ENCODE results near the gene NEK11. TPM values are rescaled to one million over a fixed set of nuclear protein-coding genes. Genes with fewer than 3 reads are reported as not detected.

Gene NEK11
- total RNA-seq, 1 donor from 2014 or later: 1.3 TPM

DNA sequence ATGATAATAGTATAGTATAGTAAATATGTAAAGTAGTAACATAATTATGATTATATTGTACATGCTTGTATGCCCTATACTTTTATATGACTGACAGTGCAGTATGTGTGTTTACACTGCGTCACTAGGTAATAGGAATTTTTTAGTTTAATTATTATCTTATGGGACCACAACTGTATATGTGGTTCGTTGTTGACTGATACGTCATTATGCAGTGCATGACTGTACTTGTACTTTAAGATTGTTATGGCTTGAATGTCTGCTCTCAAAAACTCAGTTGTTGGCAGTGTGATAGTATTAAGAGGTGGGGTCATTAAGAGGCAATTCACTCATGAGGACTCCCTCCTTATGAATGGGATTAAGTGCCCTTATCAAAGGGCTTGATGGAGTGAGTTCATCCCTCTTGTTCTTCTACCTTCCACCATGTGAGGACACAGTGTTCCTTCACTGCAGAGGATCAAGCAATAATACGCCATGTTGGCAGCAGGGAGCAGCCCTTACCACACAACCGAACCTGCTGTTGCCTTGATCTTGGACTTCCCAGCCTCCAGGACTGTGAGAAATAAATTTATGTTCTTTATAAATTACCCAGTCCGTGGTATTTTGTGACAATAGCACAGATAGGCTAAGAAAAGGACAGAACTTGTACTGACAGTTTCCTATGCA lies 152.2 kb downstream of the NEK11 start:
- no peak for TF ChIP-seq CTCF (IDR thresholded peaks at IDR 0.05; ENCODE audit: borderline replicate concordance)
- Histone ChIP-seq H3K36me3 (no peaks in the 10 kb centered on the region), H3K27me3 (ENCODE audit: low read depth) (no peaks in the 10 kb centered on the region), H3K9me3 (replicated peaks) (peaks cover 27% of the 10 kb centered on the region), H3K27ac (replicated peaks) (no peak overlapping the region), H3K4me1 (no peaks in the 10 kb centered on the region), H3K4me3 (no peak overlapping the region)
- DNase-seq: no peak
- intact Hi-C loops (cut with micrococcal nuclease): no loop called here

- Histone ChIP-seq H3K4me3 (no peak overlapping the region), H3K4me1 (no peaks in the 10 kb centered on the region)
These were observed 166.0 kb downstream of the NEK11 start for GRCh38 chr3:131192701-131193100.

DNA sequence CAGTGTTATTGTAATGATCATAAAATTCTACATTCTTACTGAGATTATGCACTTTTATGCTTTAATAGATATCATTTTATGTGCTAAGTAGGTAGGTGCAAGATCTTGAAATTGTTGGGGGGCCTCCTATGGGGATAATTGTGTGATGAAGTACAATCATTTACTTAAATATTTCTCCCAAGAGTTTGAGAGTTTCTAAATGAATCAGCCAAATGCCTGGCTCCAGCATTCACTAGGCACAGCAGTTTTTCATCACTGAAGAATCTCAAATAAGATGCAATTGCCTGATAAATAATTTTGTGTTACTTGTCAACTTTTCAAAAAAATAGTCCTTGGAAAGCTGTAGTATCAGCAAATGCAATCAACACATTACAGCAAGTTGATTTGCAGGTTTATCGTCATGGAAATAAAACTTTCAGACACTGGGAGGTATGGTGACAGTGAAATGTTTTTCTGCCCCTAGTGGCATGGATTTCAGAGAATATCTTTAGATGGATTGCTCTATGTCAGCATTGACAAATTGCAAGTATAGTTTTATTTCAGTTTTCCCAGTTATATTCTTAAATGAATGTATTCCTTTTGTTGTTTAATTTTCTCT lies 167.1 kb downstream of the NEK11 start:
- intact Hi-C loops (cut with micrococcal nuclease): no loop called here
- Histone ChIP-seq H3K9me3 (replicated peaks) (no peaks in the 10 kb centered on the region), H3K36me3 (no peaks in the 10 kb centered on the region), H3K4me3 (no peak overlapping the region), H3K27ac (replicated peaks) (no peak overlapping the region), H3K27me3 (ENCODE audit: low read depth) (no peaks in the 10 kb centered on the region), H3K4me1 (no peaks in the 10 kb centered on the region)
- no peak for TF ChIP-seq CTCF (IDR thresholded peaks at IDR 0.05; ENCODE audit: borderline replicate concordance)
- DNase-seq: no peak

More at GRCh38 chr3:131192701-131193100, 166.0 kb downstream of the NEK11 start:
- Histone ChIP-seq H3K27ac (replicated peaks) (no peak overlapping the region), H3K27me3 (ENCODE audit: low read depth) (no peaks in the 10 kb centered on the region), H3K9me3 (replicated peaks) (no peaks in the 10 kb centered on the region), H3K36me3 (no peaks in the 10 kb centered on the region)
- DNase-seq: no peak
- TF ChIP-seq CTCF (IDR thresholded peaks at IDR 0.05; ENCODE audit: borderline replicate concordance): no peak
- intact Hi-C loops (cut with micrococcal nuclease): no loop called here

- intact Hi-C loops (cut with micrococcal nuclease): no loop called here
- H3K4me3 ChIP-seq: no peak overlapping the region
- no peak for TF ChIP-seq CTCF (IDR thresholded peaks at IDR 0.05; ENCODE audit: borderline replicate concordance)
- no peaks in the 10 kb centered on the region for H3K27me3 ChIP-seq (ENCODE audit: low read depth)
- H3K27ac ChIP-seq (replicated peaks): no peak overlapping the region
- DNase-seq: no peak
- no peaks in the 10 kb centered on the region for H3K36me3 ChIP-seq
- no peaks in the 10 kb centered on the region for H3K4me1 ChIP-seq
- no peaks in the 10 kb centered on the region for H3K9me3 ChIP-seq (replicated peaks)
These were observed 168.1 kb downstream of the NEK11 start for GRCh38 chr3:131194816-131195215.

- intact Hi-C loops (cut with micrococcal nuclease): no loop called here
- Histone ChIP-seq H3K4me1 (no peaks in the 10 kb centered on the region), H3K27me3 (ENCODE audit: low read depth) (no peaks in the 10 kb centered on the region), H3K27ac (replicated peaks) (no peak overlapping the region), H3K36me3 (no peaks in the 10 kb centered on the region), H3K9me3 (replicated peaks) (peaks cover 21% of the 10 kb centered on the region), H3K4me3 (no peak overlapping the region)
- TF ChIP-seq CTCF (IDR thresholded peaks at IDR 0.05; ENCODE audit: borderline replicate concordance): no peak
- no peak for DNase-seq
These were observed 174.0 kb downstream of the NEK11 start for GRCh38 chr3:131200636-131201199.

All from left ventricle myocardium inferior (tissue), 1 donor.